K562 (cell line): ENCODE results near the gene PODNL1. TPM values are rescaled to one million over a fixed set of nuclear protein-coding genes. Genes with fewer than 3 reads are reported as not detected.
A peak's percentile ranks its signal among the peaks of the same experiment; 100 is the strongest.

ENCODE experiments used
- HCFC1 ChIP-seq: IDR thresholded peaks from 2 replicates; pipeline ENCODE4 v1.6.1; 2012; ENCODE audit warnings: low read depth, low read length, improper control_type of control experiment
- JUNB ChIP-seq: fragments of 450-650 bp; formaldehyde crosslinking; conservative IDR thresholded peaks from 2 replicates; pipeline ENCODE4 v1.4.0; 2020; ENCODE audit warnings: mild to moderate bottlenecking
- POLR2G ChIP-seq: fragments of 200-400 bp; formaldehyde crosslinking; IDR thresholded peaks from 2 replicates; pipeline ENCODE4 v1.6.1; 2017; ENCODE audit warnings: low read depth, mild to moderate bottlenecking, antibody characterized with exemption, low read length, moderate library complexity
- PRPF4 ChIP-seq: fragments of 200-400 bp; formaldehyde crosslinking; IDR thresholded peaks from one replicate; pipeline ENCODE4 v1.6.1; 2017; ENCODE audit warnings: low read length, low read depth, mild to moderate bottlenecking; ENCODE audit not compliant: insufficient read depth, poor library complexity, severe bottlenecking
- ZBTB33 ChIP-seq: sonication (generic); formaldehyde crosslinking; IDR thresholded peaks from 2 replicates; pipeline ENCODE4 v1.8.1; 2023; ENCODE audit warnings: mild to moderate bottlenecking, missing genetic modification reagents
- ZNF740 ChIP-seq, 3 experiments: fragments of 200-800 bp in 1 of 3; sonication (Bioruptor generic) in 1 of 3; sonication (generic) in 1 of 3; formaldehyde crosslinking in 1 of 3; IDR thresholded peaks; 2 replicates each; pipeline versions ENCODE4 v1.6.1 to v1.8.0; 2016 to 2022; ENCODE audit warnings: mild to moderate bottlenecking in 2 of 3, missing compliant biosample characterization in 2 of 3, missing genetic modification characterization in 2 of 3, missing genetic modification reagents in 1 of 3
- polyA plus RNA-seq, 8 experiments: library from polyadenylated mRNA; depleted of rRNA in 4 of 8; stranded (reverse) in 5 of 8; unstranded in 3 of 8; fragments of >200 nt; fragmentation: Nextera tagmentation in 2 of 8; fragmentation: Illumina TruSeq in 1 of 8; extraction: Ambion mirVana in 2 of 8; extraction: Trizol in 1 of 8; gene quantifications; 2 replicates each; pipeline versions ENCODE4 v1.2.1 to v1.2.3, GENCODE V29; 2011 to 2014; ENCODE audit warnings: inconsistent platforms in 1 of 8, missing spikeins in 1 of 8
- total RNA-seq, 7 experiments: library from RNA; depleted of rRNA in 6 of 7; stranded (reverse); fragments of >200 nt in 6 of 7; fragmentation: Illumina TruSeq in 2 of 7; extraction: Trizol in 2 of 7; gene quantifications; 2 replicates each; pipeline versions ENCODE4 v1.2.1 to v1.2.3, GENCODE V29; 2011 to 2021; ENCODE audit warnings: low replicate concordance in 1 of 7

The PODNL1 gene
- total and polyA plus RNA-seq, 9 of the 15 experiments (the other 6 are each of a cell fraction or from before 2014, with no cell fraction given), result 0.18 to 0.47 (median 0.23) TPM; not detected in 3

- TF ChIP-seq JUNB (CRISPR knock-in tag) (no peak), POLR2G (peak; percentile 62; the same call in 1 of the 2 replicates), PRPF4 (no peak), ZBTB33 (CRISPR knock-in tag) (peak; percentile 83; the same call in 1 of the 2 replicates), ZNF740 (CRISPR knock-in tag; IDR thresholded peaks at IDR 0.05) (peak; percentile 30; the same call in 1 of the 2 replicates), ZNF740 (tag; IDR thresholded peaks at IDR 0.05) (no peak; a peak in 1 of 4 replicates), HCFC1 (no peak)
These were observed 22.0 kb upstream of the PODNL1 start (continued) for GRCh38 chr19:13959962-13960862.
